ENCODE data around the gene SPATC1L. TPM values are rescaled to one million over a fixed set of nuclear protein-coding genes. Genes with fewer than 3 reads are reported as not detected.

SPATC1L gene
- total RNA-seq, 4 donors from 2014 or later = 1.5 to 11.9 (median 3.0) TPM

DNA sequence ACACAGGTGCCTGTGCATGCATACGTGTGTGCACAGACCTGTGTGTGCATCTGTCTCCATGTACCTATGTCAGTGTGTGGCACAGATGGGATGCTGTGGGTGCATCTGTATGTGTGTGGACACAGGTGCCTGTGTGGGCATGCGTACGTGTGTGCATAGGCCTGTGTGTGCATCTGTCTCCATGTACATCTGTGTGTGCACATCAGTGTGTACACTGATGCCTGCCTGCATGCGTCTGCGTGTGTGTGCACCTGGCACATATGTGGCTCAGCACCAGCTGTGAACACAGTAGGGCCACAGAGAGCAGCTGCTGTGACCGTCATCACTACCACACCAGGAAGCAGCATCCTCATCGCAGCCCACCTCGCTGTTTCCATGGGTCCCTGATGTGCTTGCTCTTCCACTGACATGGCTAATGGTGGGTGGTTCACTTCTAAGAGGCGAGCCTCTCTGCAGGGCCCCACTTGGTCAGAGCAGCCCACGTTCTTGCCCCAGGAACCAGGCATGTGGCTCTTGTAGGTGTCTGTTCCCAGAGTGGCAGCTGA lies 9.6 kb upstream of the SPATC1L start:
- in situ Hi-C loops (cut with MboI; ENCODE audit: low sequenced_read_pairs in 4 of 4) = no loop called here
- no peak for ATAC-seq
- peaks cover 0 to 48% of the 10 kb centered on the region in 2 donors for H3K36me3 ChIP-seq
- DNase-seq = no peak
- peaks cover 12 to 19% of the 10 kb centered on the region in 2 donors for H3K4me1 ChIP-seq
- intact Hi-C loops (cut with DNase I; ENCODE audit: low total_unique reads) = no loop called here
- H3K4me3 ChIP-seq = no peak overlapping the region
- no peaks in the 10 kb centered on the region for H3K9me3 ChIP-seq
- no peak overlapping the region for H3K27ac ChIP-seq
- H3K27me3 ChIP-seq = no peaks in the 10 kb centered on the region
- TF ChIP-seq CTCF (IDR thresholded peaks at IDR 0.05 in 4 of 5, conservative IDR thresholded peaks at IDR 0.05 in 1 of 5) = no peak
- no peak for TF ChIP-seq POLR2A (IDR thresholded peaks at IDR 0.05)

GRCh38 chr21:46191686-46192575 lies 7.7 kb upstream of the SPATC1L start:
- ATAC-seq (no peak), DNase-seq (no peak)
- Histone ChIP-seq H3K9me3 (no peaks in the 10 kb centered on the region), H3K27ac (peak overlapping the region in 3 of 4 donors; percentile 48 to 90 (median 90)), H3K4me3 (no peak overlapping the region), H3K36me3 (peaks cover 0 to 43% of the 10 kb centered on the region in 2 donors), H3K4me1 (peaks cover 22 to 34% of the 10 kb centered on the region in 2 donors), H3K27me3 (no peaks in the 10 kb centered on the region)
- intact Hi-C loops (cut with DNase I; ENCODE audit: low total_unique reads) (no loop called here), in situ Hi-C loops (cut with MboI; ENCODE audit: low sequenced_read_pairs in 4 of 4) (no loop called here)
- TF ChIP-seq POLR2A (IDR thresholded peaks at IDR 0.05) = no peak

DNA sequence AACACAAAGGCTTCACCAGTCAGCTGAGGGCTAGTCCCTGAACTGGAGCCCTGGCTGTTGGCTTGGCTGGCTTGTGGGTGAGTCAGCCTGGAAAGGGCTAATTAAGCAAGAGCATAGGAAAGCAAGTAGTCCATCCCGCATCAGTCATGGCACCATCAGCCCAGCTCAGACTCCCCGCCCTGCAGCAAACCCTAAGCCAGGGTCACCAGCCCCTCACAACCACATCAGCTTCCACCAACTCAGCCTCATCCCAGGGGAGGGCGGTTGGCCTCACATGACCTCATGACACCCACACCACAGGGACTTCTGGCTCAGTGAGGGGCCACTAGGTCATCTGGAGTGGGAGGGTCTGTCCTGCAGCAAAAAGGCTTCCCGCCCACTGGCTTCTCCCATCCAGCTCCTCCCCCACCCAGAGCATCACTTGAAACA lies 7.0 kb upstream of the SPATC1L start:
- TF ChIP-seq POLR2A (IDR thresholded peaks at IDR 0.05) = no peak
- no peak for TF ChIP-seq CTCF (IDR thresholded peaks at IDR 0.05 in 4 of 5, conservative IDR thresholded peaks at IDR 0.05 in 1 of 5)
- H3K27ac ChIP-seq = peak overlapping the region; percentile 59 to 90 (median 90)
- H3K9me3 ChIP-seq = no peaks in the 10 kb centered on the region
- H3K4me3 ChIP-seq = no peak overlapping the region
- intact Hi-C loops (cut with DNase I; ENCODE audit: low total_unique reads) = no loop called here
- in situ Hi-C loops (cut with MboI; ENCODE audit: low sequenced_read_pairs in 4 of 4) = no loop called here
- H3K36me3 ChIP-seq = peaks cover 0 to 39% of the 10 kb centered on the region in 2 donors
- H3K4me1 ChIP-seq = peaks cover 22 to 34% of the 10 kb centered on the region in 2 donors
- ATAC-seq (peak; percentile 69 to 71), DNase-seq (peak; percentile 57 to 80)
- H3K27me3 ChIP-seq = no peaks in the 10 kb centered on the region

GRCh38 chr21:46190491-46191131 lies 6.4 kb upstream of the SPATC1L start:
- no peak for DNase-seq
- Histone ChIP-seq H3K4me3 (no peak overlapping the region), H3K27ac (peak overlapping the region; percentile 89 to 90 (median 90)), H3K27me3 (no peaks in the 10 kb centered on the region), H3K9me3 (no peaks in the 10 kb centered on the region), H3K36me3 (peaks cover 0 to 32% of the 10 kb centered on the region in 2 donors), H3K4me1 (peaks cover 22 to 34% of the 10 kb centered on the region in 2 donors)
- in situ Hi-C loops (cut with MboI; ENCODE audit: low sequenced_read_pairs in 4 of 4) (no loop called here), intact Hi-C loops (cut with DNase I; ENCODE audit: low total_unique reads) (no loop called here)
- TF ChIP-seq CTCF (IDR thresholded peaks at IDR 0.05 in 4 of 5, conservative IDR thresholded peaks at IDR 0.05 in 1 of 5) = no peak
- no peak for TF ChIP-seq POLR2A (IDR thresholded peaks at IDR 0.05)
- ATAC-seq = no peak

Measured in gastrocnemius medialis (tissue), 4 donors.